ENCODE results near the gene NEUROD1.
A peak's percentile ranks its signal among the peaks of the same experiment; 100 is the strongest.

NEUROD1 gene

GRCh38 chr2:181683518-181684453 is 3.5 kb upstream of the NEUROD1 start:
- H2BK5ac ChIP-seq (ENCODE audit: low read depth, low read length, poor library complexity, severe bottlenecking): no peak overlapping the region
- H3K4me2 ChIP-seq (ENCODE audit: low read length, poor library complexity, severe bottlenecking): peak overlapping the region; percentile 68
- H2AK5ac ChIP-seq (ENCODE audit: low read length, severe bottlenecking): no peak overlapping the region
- H4K91ac ChIP-seq (ENCODE audit: low read length): no peak overlapping the region
- H2BK12ac ChIP-seq (ENCODE audit: low read length in 2 of 2): no peak overlapping the region
- peaks cover 81 to 92% of the 10 kb centered on the region in 2 experiments for H3K27me3 ChIP-seq (ENCODE audit: control insufficient read depth in 1 of 2, insufficient read depth in 1 of 2, low read length in 2 of 2)
- H2BK15ac ChIP-seq (ENCODE audit: low read depth, poor library complexity, severe bottlenecking): no peak overlapping the region
- H3K18ac ChIP-seq (ENCODE audit: low read depth in 1 of 2, low read length in 2 of 2): no peak overlapping the region
- peak; percentile 43 for DNase-seq
- no peak overlapping the region for H3K9ac ChIP-seq (ENCODE audit: low read length)
- H3K4me3 ChIP-seq (ENCODE audit: insufficient read depth in 1 of 2, low read depth in 1 of 2, low read length in 2 of 2): peak overlapping the region in 1 of 2 experiments; percentile 11
- H3K9me3 ChIP-seq (ENCODE audit: control insufficient read depth, low read length): peaks cover 7% of the 10 kb centered on the region
- WGBS: 2% methylated on average over 78 of the region's 85 CpGs
- peaks cover 24% of the 10 kb centered on the region for H3K4me1 ChIP-seq (ENCODE audit: control insufficient read depth, insufficient read depth, low read depth, low read length)
- H2BK120ac ChIP-seq (ENCODE audit: low read depth, low read length): no peak overlapping the region
- H3K23ac ChIP-seq (ENCODE audit: low read length in 2 of 2): peak overlapping the region in 1 of 2 experiments; percentile 63
- no peaks in the 10 kb centered on the region for H3K36me3 ChIP-seq (ENCODE audit: control insufficient read depth in 1 of 2, insufficient read depth in 2 of 2, low read depth in 1 of 2, low read length in 2 of 2)
- H3K27ac ChIP-seq (ENCODE audit: low read length, poor library complexity, severe bottlenecking): no peak overlapping the region
- no peak overlapping the region for H3K14ac ChIP-seq (ENCODE audit: low read length in 2 of 2)
- H3K79me1 ChIP-seq (replicated peaks; ENCODE audit: low read length, poor library complexity, severe bottlenecking): no peaks in the 10 kb centered on the region
- H4K8ac ChIP-seq (ENCODE audit: low read length): no peak overlapping the region
- peak overlapping the region; percentile 37 for H2AFZ ChIP-seq (ENCODE audit: low read depth, low read length)
- H3K4ac ChIP-seq (ENCODE audit: low read depth in 1 of 2, low read length in 2 of 2): no peak overlapping the region

GRCh38 chr2:181682795-181683517 is 2.6 kb upstream of the NEUROD1 start:
- no peak overlapping the region for H2AK5ac ChIP-seq (ENCODE audit: low read length, severe bottlenecking)
- H2BK15ac ChIP-seq (ENCODE audit: low read depth, poor library complexity, severe bottlenecking): no peak overlapping the region
- H3K79me1 ChIP-seq (replicated peaks; ENCODE audit: low read length, poor library complexity, severe bottlenecking): no peaks in the 10 kb centered on the region
- no peak overlapping the region for H3K4ac ChIP-seq (ENCODE audit: low read depth in 1 of 2, low read length in 2 of 2)
- H3K4me3 ChIP-seq (ENCODE audit: insufficient read depth in 1 of 2, low read depth in 1 of 2, low read length in 2 of 2): no peak overlapping the region
- H2AFZ ChIP-seq (ENCODE audit: low read depth, low read length): no peak overlapping the region
- peak overlapping the region; percentile 11 for H2BK120ac ChIP-seq (ENCODE audit: low read depth, low read length)
- peak overlapping the region; percentile 68 for H3K4me2 ChIP-seq (ENCODE audit: low read length, poor library complexity, severe bottlenecking)
- H3K4me1 ChIP-seq (ENCODE audit: control insufficient read depth, insufficient read depth, low read depth, low read length): peaks cover 26% of the 10 kb centered on the region
- no peak overlapping the region for H3K14ac ChIP-seq (ENCODE audit: low read length in 2 of 2)
- H4K91ac ChIP-seq (ENCODE audit: low read length): no peak overlapping the region
- no peak overlapping the region for H3K9ac ChIP-seq (ENCODE audit: low read length)
- H2BK5ac ChIP-seq (ENCODE audit: low read depth, low read length, poor library complexity, severe bottlenecking): no peak overlapping the region
- 8% methylated on average over 42 of the region's 42 CpGs for WGBS
- H3K23ac ChIP-seq (ENCODE audit: low read length in 2 of 2): peak overlapping the region in 1 of 2 experiments; percentile 51
- H3K27ac ChIP-seq (ENCODE audit: low read length, poor library complexity, severe bottlenecking): no peak overlapping the region
- no peaks in the 10 kb centered on the region for H3K36me3 ChIP-seq (ENCODE audit: control insufficient read depth in 1 of 2, insufficient read depth in 2 of 2, low read depth in 1 of 2, low read length in 2 of 2)
- no peak for DNase-seq
- no peak overlapping the region for H3K18ac ChIP-seq (ENCODE audit: low read depth in 1 of 2, low read length in 2 of 2)
- H2BK12ac ChIP-seq (ENCODE audit: low read length in 2 of 2): no peak overlapping the region
- H4K8ac ChIP-seq (ENCODE audit: low read length): no peak overlapping the region
- peaks cover 85 to 98% of the 10 kb centered on the region in 2 experiments for H3K27me3 ChIP-seq (ENCODE audit: control insufficient read depth in 1 of 2, insufficient read depth in 1 of 2, low read length in 2 of 2)
- H3K9me3 ChIP-seq (ENCODE audit: control insufficient read depth, low read length): peaks cover 13% of the 10 kb centered on the region

GRCh38 chr2:181682026-181682789 is 1.9 kb upstream of the NEUROD1 start:
- H2BK15ac ChIP-seq (ENCODE audit: low read depth, poor library complexity, severe bottlenecking): no peak overlapping the region
- H4K8ac ChIP-seq (ENCODE audit: low read length): no peak overlapping the region
- no peak overlapping the region for H3K23ac ChIP-seq (ENCODE audit: low read length in 2 of 2)
- H2BK12ac ChIP-seq (ENCODE audit: low read length in 2 of 2): no peak overlapping the region
- H3K79me1 ChIP-seq (replicated peaks; ENCODE audit: low read length, poor library complexity, severe bottlenecking): no peaks in the 10 kb centered on the region
- H2AK5ac ChIP-seq (ENCODE audit: low read length, severe bottlenecking): no peak overlapping the region
- H3K9ac ChIP-seq (ENCODE audit: low read length): no peak overlapping the region
- no peaks in the 10 kb centered on the region for H3K36me3 ChIP-seq (ENCODE audit: control insufficient read depth in 1 of 2, insufficient read depth in 2 of 2, low read depth in 1 of 2, low read length in 2 of 2)
- H3K9me3 ChIP-seq (ENCODE audit: control insufficient read depth, low read length): peaks cover 13% of the 10 kb centered on the region
- H2BK5ac ChIP-seq (ENCODE audit: low read depth, low read length, poor library complexity, severe bottlenecking): no peak overlapping the region
- H3K27me3 ChIP-seq (ENCODE audit: control insufficient read depth in 1 of 2, insufficient read depth in 1 of 2, low read length in 2 of 2): peaks cover 84 to 97% of the 10 kb centered on the region in 2 experiments
- no peak overlapping the region for H2AFZ ChIP-seq (ENCODE audit: low read depth, low read length)
- H2BK120ac ChIP-seq (ENCODE audit: low read depth, low read length): no peak overlapping the region
- no peak overlapping the region for H3K4ac ChIP-seq (ENCODE audit: low read depth in 1 of 2, low read length in 2 of 2)
- no peak overlapping the region for H3K4me2 ChIP-seq (ENCODE audit: low read length, poor library complexity, severe bottlenecking)
- no peak overlapping the region for H4K91ac ChIP-seq (ENCODE audit: low read length)
- no peak overlapping the region for H3K4me3 ChIP-seq (ENCODE audit: insufficient read depth in 1 of 2, low read depth in 1 of 2, low read length in 2 of 2)
- no peak for DNase-seq
- peaks cover 30% of the 10 kb centered on the region for H3K4me1 ChIP-seq (ENCODE audit: control insufficient read depth, insufficient read depth, low read depth, low read length)
- H3K14ac ChIP-seq (ENCODE audit: low read length in 2 of 2): no peak overlapping the region
- no peak overlapping the region for H3K27ac ChIP-seq (ENCODE audit: low read length, poor library complexity, severe bottlenecking)
- WGBS: 19% methylated on average over 24 of the region's 24 CpGs
- no peak overlapping the region for H3K18ac ChIP-seq (ENCODE audit: low read depth in 1 of 2, low read length in 2 of 2)
